Neural cell (in vitro differentiated cells): Measurements from ENCODE around the gene FNDC3B.

Experiments used
- CTCF ChIP-seq: fragments of 450-650 bp; IDR thresholded peaks from 2 replicates; pipeline ENCODE4 v1.5.1; 2014; ENCODE audit warnings: antibody characterized with exemption, mild to moderate bottlenecking, moderate library complexity; ENCODE audit not compliant: poor library complexity, severe bottlenecking
- EP300 ChIP-seq: fragments of 450-650 bp; conservative IDR thresholded peaks from 2 replicates; pipeline ENCODE4 v1.6.1; 2014; ENCODE audit warnings: antibody characterized with exemption, mild to moderate bottlenecking, moderate library complexity; ENCODE audit not compliant: poor library complexity, severe bottlenecking
- EZH2 ChIP-seq: fragments of 200-600, 300-800 bp; shearing (Covaris generic), sonication (generic); IDR thresholded peaks from 2 replicates; pipeline ENCODE4 v1.6.1; 2014; ENCODE audit warnings: antibody characterized with exemption, low read length, borderline replicate concordance, mild to moderate bottlenecking; ENCODE audit not compliant: insufficient read depth, poor library complexity, severe bottlenecking
- MXI1 ChIP-seq: fragments of 450-650 bp; conservative IDR thresholded peaks from 2 replicates; pipeline ENCODE4 v1.6.1; 2014; ENCODE audit warnings: antibody characterized with exemption, mild to moderate bottlenecking; ENCODE audit not compliant: poor library complexity, severe bottlenecking
- POLR2AphosphoS5 ChIP-seq: IDR thresholded peaks from 2 replicates; pipeline ENCODE4 v1.6.1; 2012
- RAD21 ChIP-seq: fragments of 450-650 bp; conservative IDR thresholded peaks from 2 replicates; pipeline ENCODE4 v1.6.1; 2014; ENCODE audit warnings: antibody characterized with exemption, mild to moderate bottlenecking, moderate library complexity
- REST ChIP-seq: IDR thresholded peaks from 2 replicates; pipeline ENCODE4 v1.6.1; 2012; ENCODE audit warnings: borderline replicate concordance
- TAF1 ChIP-seq: IDR thresholded peaks from 2 replicates; pipeline ENCODE4 v1.6.1; 2012; ENCODE audit warnings: low read depth

- TF ChIP-seq CTCF (no peak), RAD21 (no peak), EZH2 (no peak), REST (no peak), EP300 (no peak), TAF1 (no peak), POLR2AphosphoS5 (no peak), MXI1 (no peak)
Observed at GRCh38 chr3:172321035-172321434, 281.7 kb downstream of the FNDC3B start.
